ENCODE measurements around the gene TFAP2E. TPM values are rescaled to one million over a fixed set of nuclear protein-coding genes. Genes with fewer than 3 reads are reported as not detected.
A peak's percentile ranks its signal among the peaks of the same experiment; 100 is the strongest.

Gene TFAP2E
- total and polyA plus RNA-seq, 11 donors = 0.12 to 0.57 (median 0.29) TPM; not detected in 3

GRCh38 chr1:35555212-35555584 lies 17.9 kb upstream of the TFAP2E start:
- Histone ChIP-seq H3K4me1 (peaks cover 0 to 55% (median 45%) of the 10 kb centered on the region in 12 donors), H3K9me3 (no peaks in the 10 kb centered on the region), H3K4me3 (no peak overlapping the region), H3K27me3 (no peaks in the 10 kb centered on the region), H3K36me3 (peaks cover 0 to 41% (median 38%) of the 10 kb centered on the region in 9 donors), H3K27ac (peak overlapping the region in 2 of 12 donors; percentile 21 to 97)
- ATAC-seq = no peak
- intact Hi-C loops (cut with DNase I) = loop anchor here in 3 of 10 donors (5.0 to 10.0 kb wide), 2 partner anchors 103 to 360 kb away; partner anchors contain the start of gene SFPQ (in 2 of the 3)
- no peak for TF ChIP-seq POLR2A (IDR thresholded peaks at IDR 0.05)
- no peak for TF ChIP-seq CTCF (IDR thresholded peaks at IDR 0.05)
- DNase-seq = no peak
- WGBS, 4 donors = 60 to 67% (median 64%) methylated on average over 4 of the region's 4 CpGs

GRCh38 chr1:35555601-35556477 lies 17.3 kb upstream of the TFAP2E start:
- Histone ChIP-seq H3K4me3 (peak overlapping the region in 10 of 12 donors; percentile 84 to 98 (median 93)), H3K9me3 (no peaks in the 10 kb centered on the region), H3K36me3 (peaks cover 0 to 35% (median 32%) of the 10 kb centered on the region in 9 donors), H3K27ac (peak overlapping the region in 6 of 12 donors; percentile 94 to 99 (median 98)), H3K27me3 (no peaks in the 10 kb centered on the region), H3K4me1 (peaks cover 0 to 61% (median 48%) of the 10 kb centered on the region in 12 donors)
- TF ChIP-seq CTCF (IDR thresholded peaks at IDR 0.05) (no peak), POLR2A (IDR thresholded peaks at IDR 0.05) (no peak)
- intact Hi-C loops (cut with DNase I) = loop anchor here in 3 of 10 donors (5.0 to 10.0 kb wide), 2 partner anchors 104 to 361 kb away; partner anchors contain the start of gene SFPQ (in 2 of the 3)
- no peak for ATAC-seq
- DNase-seq = no peak
- 49 to 53% (median 51%) methylated on average over 10 of the region's 10 CpGs for WGBS, 4 donors

GRCh38 chr1:35556484-35557117 lies 16.5 kb upstream of the TFAP2E start:
- no peak for TF ChIP-seq POLR2A (IDR thresholded peaks at IDR 0.05)
- no peak for TF ChIP-seq CTCF (IDR thresholded peaks at IDR 0.05)
- DNase-seq (no peak), ATAC-seq (no peak)
- Histone ChIP-seq H3K27me3 (no peaks in the 10 kb centered on the region), H3K4me1 (peaks cover 0 to 69% (median 49%) of the 10 kb centered on the region in 12 donors), H3K9me3 (no peaks in the 10 kb centered on the region), H3K4me3 (peak overlapping the region; percentile 69 to 98 (median 92)), H3K36me3 (peaks cover 0 to 29% (median 25%) of the 10 kb centered on the region in 9 donors), H3K27ac (peak overlapping the region; percentile 90 to 99 (median 98))
- 1 to 2% (median 1%) methylated on average over 17 of the region's 17 CpGs for WGBS, 4 donors
- intact Hi-C loops (cut with DNase I) = loop anchor here in 3 of 10 donors (5.0 to 10.0 kb wide), 2 partner anchors 104 to 362 kb away; partner anchors contain the start of gene SFPQ (in 2 of the 3)
